ENCODE data around the gene CBX4.
A peak's percentile ranks its signal among the peaks of the same experiment; 100 is the strongest.

Gene CBX4

GRCh38 chr17:79834565-79835469 is 4.4 kb downstream of the CBX4 start:
- Histone ChIP-seq H3K4me3 (ENCODE audit: low read depth, low read length) (no peak overlapping the region), H3K9me3 (ENCODE audit: severe bottlenecking) (no peaks in the 10 kb centered on the region), H3K27ac (no peak overlapping the region), H3K27me3 (ENCODE audit: insufficient read depth, low read depth, severe bottlenecking) (peaks cover 3% of the 10 kb centered on the region), H3K36me3 (peaks cover 49% of the 10 kb centered on the region)
- peak; percentile 90 for TF ChIP-seq CTCF (IDR thresholded peaks at IDR 0.05; ENCODE audit: low read depth, low read length)
- DNase-seq = peak; percentile 63

GRCh38 chr17:79833744-79834564 is 5.3 kb downstream of the CBX4 start:
- no peaks in the 10 kb centered on the region for H3K27me3 ChIP-seq (ENCODE audit: insufficient read depth, low read depth, severe bottlenecking)
- H3K36me3 ChIP-seq = peaks cover 49% of the 10 kb centered on the region
- no peak overlapping the region for H3K4me3 ChIP-seq (ENCODE audit: low read depth, low read length)
- H3K27ac ChIP-seq = no peak overlapping the region
- TF ChIP-seq CTCF (IDR thresholded peaks at IDR 0.05; ENCODE audit: low read depth, low read length) = no peak
- H3K9me3 ChIP-seq (ENCODE audit: severe bottlenecking) = no peaks in the 10 kb centered on the region
- DNase-seq = no peak

- Histone ChIP-seq H3K27ac (no peak overlapping the region), H3K36me3 (peaks cover 49% of the 10 kb centered on the region), H3K27me3 (ENCODE audit: insufficient read depth, low read depth, severe bottlenecking) (no peaks in the 10 kb centered on the region), H3K4me3 (ENCODE audit: low read depth, low read length) (no peak overlapping the region), H3K9me3 (ENCODE audit: severe bottlenecking) (no peaks in the 10 kb centered on the region)
- no peak for DNase-seq
- no peak for TF ChIP-seq CTCF (IDR thresholded peaks at IDR 0.05; ENCODE audit: low read depth, low read length)
Measured at GRCh38 chr17:79833110-79833450, 6.2 kb downstream of the CBX4 start.

GRCh38 chr17:79832218-79833109 is 6.8 kb downstream of the CBX4 start:
- no peaks in the 10 kb centered on the region for H3K27me3 ChIP-seq (ENCODE audit: insufficient read depth, low read depth, severe bottlenecking)
- no peak overlapping the region for H3K4me3 ChIP-seq (ENCODE audit: low read depth, low read length)
- no peaks in the 10 kb centered on the region for H3K9me3 ChIP-seq (ENCODE audit: severe bottlenecking)
- no peak for TF ChIP-seq CTCF (IDR thresholded peaks at IDR 0.05; ENCODE audit: low read depth, low read length)
- DNase-seq = no peak
- H3K27ac ChIP-seq = no peak overlapping the region
- H3K36me3 ChIP-seq = peaks cover 46% of the 10 kb centered on the region

Measured in WERI-Rb-1 (cell line).